ENCODE measurements around the gene GOLM1.

GOLM1 gene

GRCh38 chr9:86043999-86044398 is 55.4 kb downstream of the GOLM1 start:
- DNase-seq = peak in 1 of 4 experiments; percentile 14

GRCh38 chr9:86043586-86043985 is 55.8 kb downstream of the GOLM1 start:
- no peak for DNase-seq

GRCh38 chr9:86042199-86042978 is 57.0 kb downstream of the GOLM1 start:
- DNase-seq = no peak

GRCh38 chr9:86041311-86041741 is 58.0 kb downstream of the GOLM1 start:
- DNase-seq = no peak

GRCh38 chr9:86040861-86041155 is 58.5 kb downstream of the GOLM1 start:
- DNase-seq = no peak

- DNase-seq = no peak
These were observed 59.1 kb downstream of the GOLM1 start for GRCh38 chr9:86039991-86040860.

- DNase-seq = no peak
These were observed 62.8 kb downstream of the GOLM1 start for GRCh38 chr9:86036555-86036954.

GRCh38 chr9:86035827-86036440 is 63.4 kb downstream of the GOLM1 start:
- no peak for DNase-seq

GRCh38 chr9:86034863-86035734 is 64.3 kb downstream of the GOLM1 start:
- DNase-seq = peak; percentile 11 to 66 (median 44)

- DNase-seq = no peak
These were observed 71.6 kb downstream of the GOLM1 start for GRCh38 chr9:86027767-86028166.

GRCh38 chr9:86022687-86023266 is 76.6 kb downstream of the GOLM1 start:
- DNase-seq = no peak

GRCh38 chr9:86021166-86021565 is 78.2 kb downstream of the GOLM1 start:
- DNase-seq = no peak

- no peak for DNase-seq
These were observed 78.6 kb downstream of the GOLM1 start for GRCh38 chr9:86020731-86021130.

GRCh38 chr9:86009133-86009532 is 90.2 kb downstream of the GOLM1 start:
- DNase-seq = no peak

- DNase-seq = no peak
These were observed 94.0 kb downstream of the GOLM1 start for GRCh38 chr9:86005253-86005775.

GRCh38 chr9:85995599-85995998 is 103.8 kb downstream of the GOLM1 start:
- DNase-seq = peak; percentile 3 to 58 (median 24)

GRCh38 chr9:85995097-85995496 is 104.3 kb downstream of the GOLM1 start:
- DNase-seq = no peak

GRCh38 chr9:85994191-85994590 is 105.2 kb downstream of the GOLM1 start:
- DNase-seq = no peak

- DNase-seq = no peak
These were observed 112.1 kb downstream of the GOLM1 start for GRCh38 chr9:85987236-85987635.

- no peak for DNase-seq
These were observed 114.9 kb downstream of the GOLM1 start for GRCh38 chr9:85984457-85984856.

- DNase-seq = no peak
These were observed 118.0 kb downstream of the GOLM1 start for GRCh38 chr9:85981369-85981768.

GRCh38 chr9:85978496-85978895 is 120.9 kb downstream of the GOLM1 start:
- DNase-seq = no peak

All from suppressor macrophage (primary cell).